ENCODE data around the gene ARMC8. TPM values are rescaled to one million over a fixed set of nuclear protein-coding genes. Genes with fewer than 3 reads are reported as not detected.

Gene ARMC8
- total RNA-seq, 4 donors from 2014 or later, result 57.2 to 91.8 (median 59.5) TPM

GRCh38 chr3:138300647-138301046 is 113.5 kb downstream of the ARMC8 start:
- Histone ChIP-seq H3K36me3 (peaks cover 0 to 2% of the 10 kb centered on the region in 2 donors), H3K27ac (no peak overlapping the region), H3K27me3 (no peaks in the 10 kb centered on the region), H3K9me3 (no peaks in the 10 kb centered on the region), H3K4me1 (no peaks in the 10 kb centered on the region), H3K4me3 (replicated peaks in 1 of 3) (no peak overlapping the region)
- intact Hi-C loops (cut with DNase I), result no loop called here
- 77 to 82% methylated on average over 2 of the region's 2 CpGs for WGBS, 2 donors
- no peak for DNase-seq
- TF ChIP-seq CTCF (IDR thresholded peaks at IDR 0.05), result no peak
- TF ChIP-seq POLR2A (IDR thresholded peaks at IDR 0.05), result no peak

- Histone ChIP-seq H3K9me3 (no peaks in the 10 kb centered on the region), H3K36me3 (no peaks in the 10 kb centered on the region), H3K27ac (no peak overlapping the region), H3K4me3 (replicated peaks in 1 of 3) (no peak overlapping the region), H3K4me1 (no peaks in the 10 kb centered on the region), H3K27me3 (no peaks in the 10 kb centered on the region)
- WGBS, 2 donors, result 85 to 90% methylated on average over 6 of the region's 6 CpGs
- intact Hi-C loops (cut with DNase I), result no loop called here
- no peak for TF ChIP-seq POLR2A (IDR thresholded peaks at IDR 0.05)
- TF ChIP-seq CTCF (IDR thresholded peaks at IDR 0.05), result no peak
- no peak for DNase-seq
Measured at GRCh38 chr3:138303474-138303873, 116.4 kb downstream of the ARMC8 start.

GRCh38 chr3:138307899-138308298 is 120.8 kb downstream of the ARMC8 start:
- Histone ChIP-seq H3K27me3 (no peaks in the 10 kb centered on the region), H3K4me3 (replicated peaks in 1 of 3) (no peak overlapping the region), H3K27ac (no peak overlapping the region), H3K4me1 (no peaks in the 10 kb centered on the region), H3K36me3 (no peaks in the 10 kb centered on the region), H3K9me3 (no peaks in the 10 kb centered on the region)
- WGBS, 2 donors, result 90 to 93% methylated on average over 5 of the region's 5 CpGs
- DNase-seq, result no peak
- intact Hi-C loops (cut with DNase I), result no loop called here
- TF ChIP-seq POLR2A (IDR thresholded peaks at IDR 0.05), result no peak

- H3K4me1 ChIP-seq, result no peaks in the 10 kb centered on the region
- TF ChIP-seq CTCF (IDR thresholded peaks at IDR 0.05) (no peak), POLR2A (IDR thresholded peaks at IDR 0.05) (no peak)
- H3K27ac ChIP-seq, result no peak overlapping the region
- DNase-seq, result no peak
- no peak overlapping the region for H3K4me3 ChIP-seq (replicated peaks in 1 of 3)
- intact Hi-C loops (cut with DNase I), result no loop called here
- H3K36me3 ChIP-seq, result no peaks in the 10 kb centered on the region
- no peaks in the 10 kb centered on the region for H3K27me3 ChIP-seq
- H3K9me3 ChIP-seq, result no peaks in the 10 kb centered on the region
Measured at GRCh38 chr3:138308783-138309182, 121.7 kb downstream of the ARMC8 start.

GRCh38 chr3:138310494-138310893 is 123.4 kb downstream of the ARMC8 start:
- TF ChIP-seq POLR2A (IDR thresholded peaks at IDR 0.05) (no peak), CTCF (IDR thresholded peaks at IDR 0.05) (no peak)
- Histone ChIP-seq H3K27me3 (no peaks in the 10 kb centered on the region), H3K4me1 (no peaks in the 10 kb centered on the region), H3K27ac (no peak overlapping the region), H3K4me3 (replicated peaks in 1 of 3) (no peak overlapping the region), H3K36me3 (no peaks in the 10 kb centered on the region), H3K9me3 (no peaks in the 10 kb centered on the region)
- intact Hi-C loops (cut with DNase I), result no loop called here
- no peak for DNase-seq
- 80 to 86% methylated on average over 4 of the region's 4 CpGs for WGBS, 2 donors

GRCh38 chr3:138314751-138315150 is 127.7 kb downstream of the ARMC8 start:
- H3K4me1 ChIP-seq, result no peaks in the 10 kb centered on the region
- H3K36me3 ChIP-seq, result no peaks in the 10 kb centered on the region
- H3K9me3 ChIP-seq, result no peaks in the 10 kb centered on the region
- no peak for TF ChIP-seq POLR2A (IDR thresholded peaks at IDR 0.05)
- TF ChIP-seq CTCF (IDR thresholded peaks at IDR 0.05), result no peak
- no peak overlapping the region for H3K27ac ChIP-seq
- intact Hi-C loops (cut with DNase I), result no loop called here
- no peak for DNase-seq
- 71 to 78% methylated on average over 1 of the region's 1 CpG for WGBS, 2 donors
- no peak overlapping the region for H3K4me3 ChIP-seq (replicated peaks in 1 of 3)
- H3K27me3 ChIP-seq, result no peaks in the 10 kb centered on the region
